ENCODE data around the gene DCK.
A peak's percentile ranks its signal among the peaks of the same experiment; 100 is the strongest.
"Not testable (repeated sequence)": the region's sequence is repeated elsewhere in the genome, so short reads cannot be mapped to it uniquely, and the experiment has no call there.

The DCK gene

GRCh38 chr4:71009890-71010588 lies 16.6 kb downstream of the DCK start:
- peak; percentile 69 for TF ChIP-seq CTCF (conservative IDR thresholded peaks at IDR 0.05; ENCODE audit: low read length)
- H3K4me3 ChIP-seq (ENCODE audit: low read length) = no peak overlapping the region
- DNase-seq (ENCODE audit: low read depth) = peak; percentile 51

DNA sequence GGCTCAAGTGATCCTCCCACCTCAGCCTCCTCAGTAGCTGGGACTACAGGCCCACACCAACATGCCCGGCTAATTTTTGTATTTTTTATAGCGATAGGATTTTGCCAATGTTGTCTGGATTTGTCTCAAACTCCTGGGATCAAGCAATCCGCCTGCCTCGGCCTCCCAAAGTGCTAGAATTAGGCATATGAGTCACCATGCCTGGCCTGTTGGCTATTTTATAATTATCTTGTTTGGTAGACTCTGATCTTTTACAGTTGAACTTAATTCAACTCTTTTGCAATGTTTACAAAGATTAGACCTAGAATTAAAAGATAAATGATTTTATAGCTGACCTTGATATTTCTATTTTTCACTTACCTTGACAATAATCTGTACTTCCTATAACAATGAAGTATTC lies 18.0 kb downstream of the DCK start:
- no peak overlapping the region for H3K4me3 ChIP-seq (ENCODE audit: low read length)
- no peak for DNase-seq (ENCODE audit: low read depth)
- no peak for TF ChIP-seq CTCF (conservative IDR thresholded peaks at IDR 0.05; ENCODE audit: low read length)

GRCh38 chr4:71017391-71017790 lies 23.9 kb downstream of the DCK start:
- DNase-seq (ENCODE audit: low read depth); H3K4me3 ChIP-seq (ENCODE audit: low read length): not testable (repeated sequence)

DNA sequence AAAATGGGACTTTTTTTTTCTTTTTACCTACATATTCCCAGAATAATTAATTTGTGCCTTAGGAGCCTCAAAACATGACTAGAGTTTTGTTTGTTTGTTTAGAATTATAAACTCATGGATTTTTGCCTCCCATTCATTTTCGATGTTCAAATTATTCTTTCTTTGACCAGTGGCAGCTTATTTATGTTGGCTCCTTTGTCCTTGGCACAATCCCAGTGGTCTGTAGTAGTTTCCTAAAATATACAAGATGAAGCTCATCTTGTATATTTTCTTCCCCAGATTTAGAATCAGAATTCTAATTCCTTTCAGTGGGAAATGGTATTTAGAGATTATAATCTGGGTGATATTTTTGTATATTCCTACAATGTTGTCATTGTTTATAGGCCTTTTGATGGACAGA lies 27.2 kb downstream of the DCK start:
- TF ChIP-seq CTCF (conservative IDR thresholded peaks at IDR 0.05; ENCODE audit: low read length) = no peak
- H3K4me3 ChIP-seq (ENCODE audit: low read length) = no peak overlapping the region
- DNase-seq (ENCODE audit: low read depth) = no peak

- H3K4me3 ChIP-seq (ENCODE audit: low read length) = no peak overlapping the region
- no peak for DNase-seq (ENCODE audit: low read depth)
- TF ChIP-seq CTCF (conservative IDR thresholded peaks at IDR 0.05; ENCODE audit: low read length) = no peak
Observed at GRCh38 chr4:71025654-71026053, 32.2 kb downstream of the DCK start.

DNA sequence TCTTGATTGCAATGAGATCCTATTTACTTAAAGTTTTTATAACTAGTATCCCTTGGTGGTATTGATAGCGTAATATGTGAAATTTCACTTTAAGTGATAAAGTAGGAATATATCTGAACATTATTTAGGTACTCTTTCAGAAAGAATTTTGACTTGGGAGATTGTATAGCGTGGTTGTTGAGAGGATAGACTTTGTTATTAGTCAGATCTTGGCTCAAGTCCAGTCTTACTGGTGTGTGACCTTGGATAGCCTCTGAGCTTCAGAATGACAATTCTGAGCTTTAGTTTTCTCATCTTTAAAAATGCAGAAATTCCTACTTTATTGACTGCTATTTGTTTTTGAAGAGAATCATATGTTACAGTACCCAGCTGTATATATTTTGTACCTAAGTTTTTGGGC lies 32.6 kb downstream of the DCK start:
- H3K4me3 ChIP-seq (ENCODE audit: low read length) = no peak overlapping the region
- TF ChIP-seq CTCF (conservative IDR thresholded peaks at IDR 0.05; ENCODE audit: low read length) = no peak
- DNase-seq (ENCODE audit: low read depth) = peak; percentile 81

GRCh38 chr4:71027611-71028010 lies 34.2 kb downstream of the DCK start:
- no peak for DNase-seq (ENCODE audit: low read depth)
- H3K4me3 ChIP-seq (ENCODE audit: low read length) = no peak overlapping the region
- TF ChIP-seq CTCF (conservative IDR thresholded peaks at IDR 0.05; ENCODE audit: low read length) = no peak

DNA sequence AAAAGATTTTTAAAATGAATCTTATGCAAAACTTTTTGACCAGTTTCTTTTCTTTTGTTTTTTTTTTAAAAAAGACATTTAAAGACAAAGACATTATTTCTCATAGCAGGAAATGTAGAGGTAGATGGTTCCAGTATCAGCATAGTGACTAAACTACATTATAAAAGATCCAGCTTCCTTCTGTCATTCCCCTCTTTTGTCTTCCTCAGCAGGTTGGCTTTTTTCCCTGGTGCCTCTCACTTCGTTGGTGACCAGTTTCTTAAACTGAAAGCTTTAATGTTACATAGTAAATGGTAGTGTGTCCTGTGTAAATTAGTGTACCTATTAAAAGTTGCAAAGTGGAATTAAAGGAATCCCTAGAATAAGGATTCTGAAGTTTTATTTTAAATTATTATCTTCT lies 36.1 kb downstream of the DCK start:
- H3K4me3 ChIP-seq (ENCODE audit: low read length) = no peak overlapping the region
- DNase-seq (ENCODE audit: low read depth) = no peak
- TF ChIP-seq CTCF (conservative IDR thresholded peaks at IDR 0.05; ENCODE audit: low read length) = no peak

GRCh38 chr4:71032106-71032505 lies 38.7 kb downstream of the DCK start:
- peak; percentile 82 for DNase-seq (ENCODE audit: low read depth)

More at GRCh38 chr4:71032106-71032505, 38.7 kb downstream of the DCK start:
- not testable (repeated sequence) for H3K4me3 ChIP-seq (ENCODE audit: low read length)

All from AG10803 (cell line).